Stimulated activated CD8-positive, alpha-beta memory T cell treated with anti-CD3 and anti-CD28 coated beads, Interleukin-12 subunit alpha, Interleukin-12 subunit beta, amount 100 ng/mL, for 24 hours (primary cell): Measurements from ENCODE around the gene TGFBR2.

Experiments
- DNase-seq: peaks from one replicate; pipeline ENCODE4 v3.0.0-alpha.2; 2020; ENCODE audit errors: extremely low read depth

TGFBR2 gene

GRCh38 chr3:30637310-30638219 is 31.2 kb downstream of the TGFBR2 start:
- DNase-seq = no peak

- no peak for DNase-seq
Measured at GRCh38 chr3:30638685-30639412, 32.4 kb downstream of the TGFBR2 start.

- DNase-seq = no peak
Measured at GRCh38 chr3:30639937-30640336, 33.5 kb downstream of the TGFBR2 start.

DNA sequence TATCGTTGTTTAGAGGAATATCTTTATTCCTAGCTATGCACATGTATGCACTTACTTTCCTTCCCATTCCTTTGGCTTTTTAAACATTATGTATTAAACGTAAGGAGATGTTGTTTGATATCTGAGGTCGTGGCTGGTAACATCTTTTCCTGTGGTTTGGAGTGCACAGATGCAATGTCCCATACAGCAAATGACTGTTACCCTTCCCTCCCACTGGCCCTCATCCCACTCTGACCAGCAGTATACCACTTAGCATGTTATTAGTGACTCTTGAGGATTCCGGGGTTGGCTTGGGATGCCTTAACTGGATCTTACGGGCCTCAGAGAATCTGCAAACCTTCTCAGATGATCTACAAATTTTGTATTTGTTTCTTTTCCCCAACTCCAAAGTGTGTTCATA is 34.5 kb downstream of the TGFBR2 start:
- DNase-seq = no peak

DNA sequence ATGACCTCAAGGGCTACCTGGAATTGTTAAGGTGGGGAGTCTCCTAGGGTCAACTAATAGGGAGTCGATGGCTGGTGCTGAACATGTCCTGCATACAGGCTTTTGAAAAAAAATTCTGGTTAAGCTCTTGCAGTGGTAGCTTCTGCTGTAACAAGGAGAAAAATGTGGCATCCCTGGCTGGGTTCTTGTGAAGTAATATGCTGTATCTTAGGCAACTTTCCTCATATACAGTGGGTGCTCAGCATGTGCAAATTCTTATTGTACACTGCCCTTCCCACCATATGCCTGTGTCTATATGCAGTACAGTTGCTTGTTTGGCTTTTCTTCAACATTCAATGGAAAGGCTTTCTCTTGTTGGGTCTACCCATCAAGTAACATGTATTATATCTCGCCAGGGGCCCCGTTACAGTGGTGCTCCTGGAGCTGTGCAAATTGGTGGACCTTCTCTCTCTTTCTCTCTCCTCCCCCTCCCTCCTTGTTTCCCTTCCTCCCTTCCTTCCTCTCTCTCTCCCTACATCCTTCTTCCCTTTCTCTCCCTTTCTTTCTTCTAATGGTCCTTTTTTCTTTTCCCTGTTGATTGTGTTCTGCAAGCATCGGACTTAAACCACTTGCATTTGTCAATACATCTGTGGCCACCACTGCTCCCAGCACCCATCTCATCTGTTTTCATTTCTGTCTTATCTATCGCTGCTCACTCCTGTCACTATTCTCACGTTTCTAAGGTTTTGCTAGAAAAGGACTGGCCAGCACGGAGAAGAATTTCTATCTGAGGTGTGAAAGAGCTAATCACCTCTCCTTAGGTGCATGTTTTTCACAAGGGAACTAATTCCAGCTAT is 35.2 kb downstream of the TGFBR2 start:
- no peak for DNase-seq

GRCh38 chr3:30642849-30643361 is 36.5 kb downstream of the TGFBR2 start:
- DNase-seq = no peak

GRCh38 chr3:30643763-30644462 is 37.5 kb downstream of the TGFBR2 start:
- DNase-seq = no peak

- DNase-seq = no peak
Measured at GRCh38 chr3:30644615-30645014, 38.2 kb downstream of the TGFBR2 start.

DNA sequence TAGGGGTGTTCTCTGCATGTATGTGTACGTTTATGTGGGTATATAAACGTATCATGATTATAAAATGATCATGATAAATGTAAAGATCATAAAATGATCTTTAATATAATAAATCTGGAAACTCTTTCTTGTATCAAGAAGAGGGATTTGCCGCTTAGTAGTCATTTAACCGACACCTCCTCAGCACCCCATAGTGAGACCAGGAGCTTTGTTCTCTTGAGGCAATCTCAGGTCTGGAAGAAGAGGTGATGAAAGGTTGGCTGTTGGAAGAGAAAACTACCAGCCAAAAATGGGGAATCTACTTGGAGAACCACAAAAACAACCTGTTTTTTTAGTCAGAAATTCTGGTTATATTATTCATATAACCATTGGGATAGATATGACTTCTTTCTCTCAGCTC is 38.7 kb downstream of the TGFBR2 start:
- DNase-seq = no peak

- DNase-seq = no peak
Measured at GRCh38 chr3:30646181-30646876, 39.9 kb downstream of the TGFBR2 start.

- DNase-seq = no peak
Measured at GRCh38 chr3:30646961-30647752, 40.8 kb downstream of the TGFBR2 start.

GRCh38 chr3:30648670-30649357 is 42.4 kb downstream of the TGFBR2 start:
- no peak for DNase-seq

DNA sequence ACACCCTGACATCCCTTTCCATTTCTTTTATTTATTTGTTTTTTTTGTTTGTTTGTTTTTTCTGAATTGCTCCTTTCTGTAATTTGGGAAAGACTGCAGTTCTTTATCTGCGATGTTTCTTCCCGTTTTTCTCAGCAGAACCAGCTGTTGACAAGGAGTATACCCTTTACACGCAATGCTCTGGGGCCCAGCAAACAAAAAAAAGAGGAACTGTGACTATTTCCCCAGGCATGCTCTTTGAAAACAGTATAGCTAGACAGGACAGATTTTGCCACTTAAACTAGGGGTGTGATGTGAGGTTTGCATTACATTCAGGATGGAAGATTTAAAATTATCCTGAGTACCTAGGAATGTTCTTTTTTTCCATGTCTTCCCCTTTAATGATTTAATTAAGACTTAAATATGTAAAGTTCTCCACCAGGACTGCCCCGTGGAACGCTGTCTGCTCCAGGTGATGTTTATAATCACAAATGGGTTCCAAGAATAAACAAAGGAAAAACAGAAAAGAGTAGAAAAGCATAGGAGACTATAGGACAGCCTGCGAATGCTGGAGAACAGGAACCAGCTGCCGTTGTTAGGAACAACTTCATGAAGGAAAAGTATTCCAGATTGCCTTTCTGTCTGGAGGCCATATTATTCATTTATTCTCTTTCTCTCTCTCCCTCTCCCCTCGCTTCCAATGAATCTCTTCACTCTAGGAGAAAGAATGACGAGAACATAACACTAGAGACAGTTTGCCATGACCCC is 43.3 kb downstream of the TGFBR2 start:
- DNase-seq = no peak

DNA sequence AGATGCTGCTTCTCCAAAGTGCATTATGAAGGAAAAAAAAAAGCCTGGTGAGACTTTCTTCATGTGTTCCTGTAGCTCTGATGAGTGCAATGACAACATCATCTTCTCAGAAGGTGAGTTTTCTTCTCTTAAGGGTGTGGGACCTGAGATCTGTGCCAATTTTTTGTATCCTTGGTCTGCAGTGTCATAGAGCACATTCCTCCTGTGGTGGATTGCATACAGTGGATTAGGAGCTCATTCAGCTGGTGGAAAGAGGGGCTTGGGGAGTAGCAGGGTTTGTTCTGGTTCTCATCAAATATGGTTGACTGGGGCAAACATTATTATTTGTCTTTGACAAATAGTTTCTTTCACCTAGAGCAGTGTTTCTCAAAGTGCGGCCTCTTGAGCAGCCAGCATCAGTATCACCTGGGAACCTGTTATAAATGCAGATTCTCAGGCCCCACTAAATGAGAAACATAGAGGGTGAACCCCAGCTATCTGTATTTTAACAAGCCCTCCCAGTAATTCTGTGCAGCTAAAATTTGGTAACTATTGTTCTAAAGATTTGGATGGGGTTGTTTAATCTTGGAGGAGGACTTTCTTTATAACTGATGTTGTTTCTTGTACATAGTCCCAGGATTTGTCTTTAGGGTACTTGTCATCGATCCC is 44.1 kb downstream of the TGFBR2 start:
- DNase-seq = no peak

DNA sequence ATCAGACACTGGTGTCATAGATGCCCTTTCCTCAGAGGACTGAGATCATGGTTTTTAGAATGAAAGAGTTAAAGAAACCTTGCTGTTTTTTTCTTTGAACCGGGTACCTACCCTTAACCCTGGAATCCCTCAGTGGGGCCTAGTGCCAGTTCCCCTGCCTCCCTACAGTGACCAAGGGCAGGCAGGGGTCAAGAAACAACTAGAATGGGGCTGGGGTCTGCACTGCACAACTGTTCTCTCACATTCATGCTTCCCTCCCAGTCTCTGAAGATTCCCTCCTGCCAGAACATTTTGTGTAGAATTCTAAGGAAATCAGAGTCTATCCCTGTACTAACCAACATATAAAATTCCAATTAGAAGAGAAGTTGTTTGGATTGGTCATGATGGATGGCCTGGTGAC is 47.9 kb downstream of the TGFBR2 start:
- no peak for DNase-seq

- no peak for DNase-seq
Measured at GRCh38 chr3:30655187-30655812, 48.9 kb downstream of the TGFBR2 start.

- DNase-seq = no peak
Measured at GRCh38 chr3:30656624-30657141, 50.3 kb downstream of the TGFBR2 start.
